Effector memory CD4-positive, alpha-beta T cell (primary cell): ENCODE measurements around the gene KCNK7.
A peak's percentile ranks its signal among the peaks of the same experiment; 100 is the strongest.

Source experiments
- DNase-seq, 3 donors: peaks; one replicate each; pipeline ENCODE4 v3.0.0-alpha.2; 2020
- H3K27ac ChIP-seq: 2 replicates; pipeline ENCODE4 v1.7.0; 2013; ENCODE audit warnings: mild to moderate bottlenecking, low read length, moderate library complexity; ENCODE audit not compliant: insufficient read depth, poor library complexity, severe bottlenecking
- H3K27me3 ChIP-seq: replicated peaks from 2 replicates; pipeline ENCODE4 v1.7.0; 2013; ENCODE audit warnings: mild to moderate bottlenecking, low read length; ENCODE audit not compliant: insufficient read depth, control insufficient read depth, poor library complexity, severe bottlenecking
- H3K36me3 ChIP-seq: 2 replicates; pipeline ENCODE4 v1.7.0; 2013; ENCODE audit warnings: mild to moderate bottlenecking, low read length, moderate library complexity; ENCODE audit not compliant: control insufficient read depth, insufficient read depth
- H3K4me1 ChIP-seq: 2 replicates; pipeline ENCODE4 v1.7.0; 2013; ENCODE audit warnings: low read length, mild to moderate bottlenecking; ENCODE audit not compliant: control insufficient read depth, insufficient read depth, poor library complexity, severe bottlenecking
- H3K4me3 ChIP-seq: 2 replicates; pipeline ENCODE4 v1.7.0; 2013; ENCODE audit warnings: low read length, low read depth, mild to moderate bottlenecking; ENCODE audit not compliant: insufficient read depth, poor library complexity, severe bottlenecking
- H3K9me3 ChIP-seq: 2 replicates; pipeline ENCODE4 v1.7.0; 2013; ENCODE audit warnings: mild to moderate bottlenecking, low read length, moderate library complexity; ENCODE audit not compliant: control insufficient read depth

KCNK7 gene

GRCh38 chr11:65580756-65581155, 14.8 kb downstream of the KCNK7 start:
- Histone ChIP-seq H3K27ac (no peak overlapping the region), H3K36me3 (peaks cover 48% of the 10 kb centered on the region), H3K4me1 (peaks cover 21% of the 10 kb centered on the region), H3K27me3 (no peaks in the 10 kb centered on the region), H3K4me3 (no peak overlapping the region), H3K9me3 (no peaks in the 10 kb centered on the region)
- no peak for DNase-seq

- Histone ChIP-seq H3K27ac (no peak overlapping the region), H3K4me3 (no peak overlapping the region), H3K4me1 (peaks cover 26% of the 10 kb centered on the region), H3K36me3 (peaks cover 44% of the 10 kb centered on the region), H3K27me3 (no peaks in the 10 kb centered on the region), H3K9me3 (no peaks in the 10 kb centered on the region)
- DNase-seq: no peak
Observed at GRCh38 chr11:65580031-65580692, 15.4 kb downstream of the KCNK7 start.

GRCh38 chr11:65579291-65579690, 16.3 kb downstream of the KCNK7 start:
- no peak overlapping the region for H3K4me3 ChIP-seq
- no peaks in the 10 kb centered on the region for H3K27me3 ChIP-seq
- no peak for DNase-seq
- no peak overlapping the region for H3K27ac ChIP-seq
- peaks cover 40% of the 10 kb centered on the region for H3K36me3 ChIP-seq
- peaks cover 35% of the 10 kb centered on the region for H3K4me1 ChIP-seq
- H3K9me3 ChIP-seq: no peaks in the 10 kb centered on the region

- H3K27ac ChIP-seq: peak overlapping the region; percentile 98
- H3K4me1 ChIP-seq: peaks cover 39% of the 10 kb centered on the region
- no peaks in the 10 kb centered on the region for H3K9me3 ChIP-seq
- H3K27me3 ChIP-seq: no peaks in the 10 kb centered on the region
- H3K36me3 ChIP-seq: peaks cover 34% of the 10 kb centered on the region
- H3K4me3 ChIP-seq: no peak overlapping the region
- no peak for DNase-seq
Observed at GRCh38 chr11:65578667-65579066, 16.9 kb downstream of the KCNK7 start.

GRCh38 chr11:65578134-65578533, 17.5 kb downstream of the KCNK7 start:
- H3K4me3 ChIP-seq: no peak overlapping the region
- peaks cover 44% of the 10 kb centered on the region for H3K4me1 ChIP-seq
- no peaks in the 10 kb centered on the region for H3K27me3 ChIP-seq
- H3K27ac ChIP-seq: peak overlapping the region; percentile 98
- H3K9me3 ChIP-seq: no peaks in the 10 kb centered on the region
- H3K36me3 ChIP-seq: peaks cover 34% of the 10 kb centered on the region
- no peak for DNase-seq

GRCh38 chr11:65577756-65578109, 17.9 kb downstream of the KCNK7 start:
- H3K4me3 ChIP-seq: peak overlapping the region; percentile 59
- peaks cover 34% of the 10 kb centered on the region for H3K36me3 ChIP-seq
- H3K9me3 ChIP-seq: no peaks in the 10 kb centered on the region
- peaks cover 44% of the 10 kb centered on the region for H3K4me1 ChIP-seq
- no peaks in the 10 kb centered on the region for H3K27me3 ChIP-seq
- H3K27ac ChIP-seq: peak overlapping the region; percentile 98
- DNase-seq: no peak

GRCh38 chr11:65576867-65577755, 18.5 kb downstream of the KCNK7 start:
- peak in 1 of 3 donors; percentile 34 for DNase-seq

GRCh38 chr11:65576232-65576866, 19.3 kb downstream of the KCNK7 start:
- Histone ChIP-seq H3K36me3 (peaks cover 23% of the 10 kb centered on the region), H3K27ac (peak overlapping the region; percentile 98), H3K27me3 (no peaks in the 10 kb centered on the region), H3K9me3 (no peaks in the 10 kb centered on the region), H3K4me1 (peaks cover 54% of the 10 kb centered on the region), H3K4me3 (peak overlapping the region; percentile 59)
- no peak for DNase-seq

More at GRCh38 chr11:65576867-65577755, 18.5 kb downstream of the KCNK7 start:
- Histone ChIP-seq H3K36me3 (peaks cover 30% of the 10 kb centered on the region), H3K27ac (peak overlapping the region; percentile 98), H3K4me1 (peaks cover 46% of the 10 kb centered on the region), H3K27me3 (no peaks in the 10 kb centered on the region), H3K9me3 (no peaks in the 10 kb centered on the region), H3K4me3 (peak overlapping the region; percentile 59)

- H3K27me3 ChIP-seq: no peaks in the 10 kb centered on the region
- no peaks in the 10 kb centered on the region for H3K9me3 ChIP-seq
- peak; percentile 69 to 80 (median 76) for DNase-seq
- H3K4me1 ChIP-seq: peaks cover 60% of the 10 kb centered on the region
- H3K27ac ChIP-seq: peak within 1 kb of the TSS; percentile 98
- H3K36me3 ChIP-seq: peaks cover 17% of the 10 kb centered on the region
- H3K4me3 ChIP-seq: peak within 1 kb of the TSS; percentile 59
Observed at GRCh38 chr11:65575568-65576231, 19.9 kb downstream of the KCNK7 start, which contains the start of gene EHBP1L1. Gene EHBP1L1 (plus strand): TSS chr11:65576053. CDS start chr11:65576303, 250 bp downstream.
